HepG2 (cell line): Measurements from ENCODE around the gene USP43. TPM values are rescaled to one million over a fixed set of nuclear protein-coding genes. Genes with fewer than 3 reads are reported as not detected.

Source experiments
- ATF7 ChIP-seq, 2 experiments: fragments of 450-650 bp in 1 of 2; sonication (generic) in 1 of 2; formaldehyde crosslinking in 1 of 2; IDR thresholded peaks; 2 replicates each; pipeline versions ENCODE4 v1.4.0 to v1.6.1; 2016 to 2020; ENCODE audit warnings: antibody characterized with exemption in 1 of 2, mild to moderate bottlenecking in 1 of 2, missing genetic modification reagents in 1 of 2
- ISL2 ChIP-seq: sonication (generic); formaldehyde crosslinking; IDR thresholded peaks from 2 replicates; pipeline ENCODE4 v1.5.0; 2020; ENCODE audit warnings: missing genetic modification reagents
- KDM6A ChIP-seq: IDR thresholded peaks from 2 replicates; pipeline ENCODE4 v1.6.1; 2016; ENCODE audit warnings: low read depth
- MTF2 ChIP-seq: sonication (generic); formaldehyde crosslinking; IDR thresholded peaks from 2 replicates; pipeline ENCODE4 v1.5.0; 2020; ENCODE audit warnings: missing genetic modification reagents, borderline replicate concordance
- NCOA1 ChIP-seq: sonication (generic); formaldehyde crosslinking; IDR thresholded peaks from 2 replicates; pipeline ENCODE4 v1.9.0; 2021; ENCODE audit warnings: missing genetic modification reagents
- SOX5 ChIP-seq: IDR thresholded peaks from 2 replicates; pipeline ENCODE4 v1.6.1; 2016; ENCODE audit warnings: borderline replicate concordance
- SP140L ChIP-seq: sonication (generic); formaldehyde crosslinking; IDR thresholded peaks from 2 replicates; pipeline ENCODE4 v1.4.0; 2020; ENCODE audit warnings: missing genetic modification reagents, borderline replicate concordance
- SPEN ChIP-seq: sonication (generic); formaldehyde crosslinking; IDR thresholded peaks from 2 replicates; pipeline ENCODE4 v1.5.1; 2020; ENCODE audit warnings: low read depth, mild to moderate bottlenecking, missing genetic modification reagents
- TGIF2 ChIP-seq: IDR thresholded peaks from 2 replicates; pipeline ENCODE4 v1.6.1; 2016; ENCODE audit warnings: control low read depth, missing compliant biosample characterization
- ZNF441 ChIP-seq: sonication (generic); formaldehyde crosslinking; IDR thresholded peaks from 2 replicates; pipeline ENCODE4 v1.7.0; 2021; ENCODE audit warnings: missing genetic modification reagents, borderline replicate concordance
- ZNF709 ChIP-seq: sonication (generic); formaldehyde crosslinking; IDR thresholded peaks from 2 replicates; pipeline ENCODE4 v1.5.0; 2020; ENCODE audit warnings: mild to moderate bottlenecking, missing genetic modification reagents
- ZNF713 ChIP-seq: sonication (generic); formaldehyde crosslinking; IDR thresholded peaks from 2 replicates; pipeline ENCODE4 v1.4.0; 2020; ENCODE audit warnings: mild to moderate bottlenecking, missing genetic modification reagents
- polyA plus RNA-seq, 8 experiments: library from polyadenylated mRNA; depleted of rRNA in 3 of 8; stranded (reverse) in 7 of 8; unstranded in 1 of 8; fragments of >200 nt; fragmentation: Illumina TruSeq in 4 of 8; extraction: Trizol in 4 of 8; gene quantifications; 2 replicates each; pipeline versions ENCODE4 v1.2.1 to v1.2.3, GENCODE V29; 2011 to 2016; ENCODE audit warnings: low read depth in 4 of 8, missing spikeins in 1 of 8, mixed read lengths in 1 of 8; ENCODE audit not compliant: insufficient read depth in 1 of 8
- total RNA-seq, 5 experiments: library from RNA; depleted of rRNA; stranded (reverse); fragments of >200 nt; fragmentation: Illumina TruSeq; extraction: Trizol; gene quantifications; 2 replicates each; pipeline ENCODE4 v1.2.3, GENCODE V29; 2016; ENCODE audit warnings: low read depth in 1 of 5
- TF ChIP-seq, protein P1 (sequence below): sonication (generic); formaldehyde crosslinking; IDR thresholded peaks from one replicate; pipeline ENCODE4 v1.5.1; 2020; ENCODE audit warnings: mild to moderate bottlenecking, missing genetic modification reagents; ENCODE audit errors: not compliant biosample characterization
- TF ChIP-seq, protein P2 (sequence below): sonication (generic); formaldehyde crosslinking; IDR thresholded peaks from 2 replicates; pipeline ENCODE4 v1.4.0; 2020; ENCODE audit warnings: missing genetic modification reagents

Gene USP43
- total and polyA plus RNA-seq, 2 of the 13 experiments (the other 11 are each of a cell fraction or from before 2014, with no cell fraction given) = 1.6 to 2.2 TPM

DNA sequence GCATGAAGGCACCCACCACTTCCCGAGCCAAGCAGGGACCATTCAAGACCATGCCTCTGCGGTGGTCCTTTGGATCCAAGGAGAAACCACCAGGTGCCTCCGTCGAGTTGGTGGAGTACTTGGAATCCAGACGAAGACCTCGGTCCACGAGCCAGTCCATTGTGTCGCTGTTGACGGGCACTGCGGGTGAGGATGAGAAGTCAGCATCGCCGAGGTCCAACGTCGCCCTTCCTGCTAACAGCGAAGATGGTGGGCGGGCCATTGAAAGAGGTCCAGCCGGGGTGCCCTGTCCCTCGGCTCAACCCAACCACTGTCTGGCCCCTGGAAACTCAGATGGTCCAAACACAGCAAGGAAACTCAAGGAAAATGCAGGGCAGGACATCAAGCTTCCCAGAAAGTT is 82.7 kb downstream of the USP43 start (continued):
- TF ChIP-seq, protein P1, sequence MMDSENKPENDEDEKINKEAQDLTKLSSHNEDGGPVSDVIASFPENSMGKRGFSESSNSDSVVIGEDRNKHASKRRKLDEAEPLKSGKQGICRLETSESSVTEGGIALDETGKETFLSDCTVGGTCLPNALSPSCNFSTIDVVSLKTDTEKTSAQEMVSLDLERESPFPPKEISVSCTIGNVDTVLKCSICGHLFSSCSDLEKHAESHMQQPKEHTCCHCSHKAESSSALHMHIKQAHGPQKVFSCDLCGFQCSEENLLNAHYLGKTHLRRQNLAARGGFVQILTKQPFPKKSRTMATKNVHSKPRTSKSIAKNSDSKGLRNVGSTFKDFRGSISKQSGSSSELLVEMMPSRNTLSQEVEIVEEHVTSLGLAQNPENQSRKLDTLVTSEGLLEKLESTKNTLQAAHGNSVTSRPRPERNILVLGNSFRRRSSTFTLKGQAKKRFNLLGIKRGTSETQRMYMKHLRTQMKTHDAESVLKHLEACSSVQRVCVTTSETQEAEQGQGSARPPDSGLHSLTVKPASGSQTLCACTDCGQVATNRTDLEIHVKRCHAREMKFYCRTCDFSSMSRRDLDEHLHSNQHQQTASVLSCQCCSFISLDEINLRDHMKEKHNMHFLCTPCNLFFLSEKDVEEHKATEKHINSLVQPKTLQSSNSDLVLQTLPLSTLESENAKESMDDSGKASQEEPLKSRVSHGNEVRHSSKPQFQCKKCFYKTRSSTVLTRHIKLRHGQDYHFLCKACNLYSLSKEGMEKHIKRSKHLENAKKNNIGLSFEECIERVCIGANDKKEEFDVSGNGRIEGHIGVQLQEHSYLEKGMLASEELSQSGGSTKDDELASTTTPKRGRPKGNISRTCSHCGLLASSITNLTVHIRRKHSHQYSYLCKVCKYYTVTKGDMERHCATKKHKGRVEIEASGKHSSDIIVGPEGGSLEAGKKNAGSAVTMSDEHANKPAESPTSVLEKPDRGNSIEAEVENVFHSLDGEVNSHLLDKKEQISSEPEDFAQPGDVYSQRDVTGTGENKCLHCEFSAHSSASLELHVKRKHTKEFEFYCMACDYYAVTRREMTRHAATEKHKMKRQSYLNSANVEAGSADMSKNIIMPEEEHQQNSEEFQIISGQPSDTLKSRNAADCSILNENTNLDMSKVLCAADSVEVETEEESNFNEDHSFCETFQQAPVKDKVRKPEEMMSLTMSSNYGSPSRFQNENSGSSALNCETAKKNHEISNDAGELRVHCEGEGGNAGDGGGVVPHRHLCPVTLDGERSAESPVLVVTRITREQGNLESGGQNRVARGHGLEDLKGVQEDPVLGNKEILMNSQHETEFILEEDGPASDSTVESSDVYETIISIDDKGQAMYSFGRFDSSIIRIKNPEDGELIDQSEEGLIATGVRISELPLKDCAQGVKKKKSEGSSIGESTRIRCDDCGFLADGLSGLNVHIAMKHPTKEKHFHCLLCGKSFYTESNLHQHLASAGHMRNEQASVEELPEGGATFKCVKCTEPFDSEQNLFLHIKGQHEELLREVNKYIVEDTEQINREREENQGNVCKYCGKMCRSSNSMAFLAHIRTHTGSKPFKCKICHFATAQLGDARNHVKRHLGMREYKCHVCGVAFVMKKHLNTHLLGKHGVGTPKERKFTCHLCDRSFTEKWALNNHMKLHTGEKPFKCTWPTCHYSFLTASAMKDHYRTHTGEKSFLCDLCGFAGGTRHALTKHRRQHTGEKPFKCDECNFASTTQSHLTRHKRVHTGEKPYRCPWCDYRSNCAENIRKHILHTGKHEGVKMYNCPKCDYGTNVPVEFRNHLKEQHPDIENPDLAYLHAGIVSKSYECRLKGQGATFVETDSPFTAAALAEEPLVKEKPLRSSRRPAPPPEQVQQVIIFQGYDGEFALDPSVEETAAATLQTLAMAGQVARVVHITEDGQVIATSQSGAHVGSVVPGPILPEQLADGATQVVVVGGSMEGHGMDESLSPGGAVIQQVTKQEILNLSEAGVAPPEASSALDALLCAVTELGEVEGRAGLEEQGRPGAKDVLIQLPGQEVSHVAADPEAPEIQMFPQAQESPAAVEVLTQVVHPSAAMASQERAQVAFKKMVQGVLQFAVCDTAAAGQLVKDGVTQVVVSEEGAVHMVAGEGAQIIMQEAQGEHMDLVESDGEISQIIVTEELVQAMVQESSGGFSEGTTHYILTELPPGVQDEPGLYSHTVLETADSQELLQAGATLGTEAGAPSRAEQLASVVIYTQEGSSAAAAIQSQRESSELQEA (CRISPR knock-in tag) = no peak
- TF ChIP-seq ATF7 (IDR thresholded peaks at IDR 0.05) = no peak
- no peak for TF ChIP-seq ATF7 (CRISPR knock-in tag; IDR thresholded peaks at IDR 0.05)
- TF ChIP-seq, protein P2, sequence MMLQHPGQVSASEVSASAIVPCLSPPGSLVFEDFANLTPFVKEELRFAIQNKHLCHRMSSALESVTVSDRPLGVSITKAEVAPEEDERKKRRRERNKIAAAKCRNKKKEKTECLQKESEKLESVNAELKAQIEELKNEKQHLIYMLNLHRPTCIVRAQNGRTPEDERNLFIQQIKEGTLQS = no peak
- no peak for TF ChIP-seq ZNF713
- no peak for TF ChIP-seq SP140L (CRISPR knock-in tag)
- no peak for TF ChIP-seq SOX5
- no peak for TF ChIP-seq KDM6A
- TF ChIP-seq MTF2 (CRISPR knock-in tag) = no peak
- TF ChIP-seq NCOA1 (CRISPR knock-in tag) = no peak
- TF ChIP-seq ZNF709 (CRISPR knock-in tag) = no peak
- TF ChIP-seq SPEN = no peak
- TF ChIP-seq ZNF441 (CRISPR knock-in tag) = no peak
- no peak for TF ChIP-seq ISL2 (CRISPR knock-in tag)
- TF ChIP-seq TGIF2 (CRISPR knock-in tag) = no peak
- TF ChIP-seq, all 625 proteins: peak for 0
